ENCODE measurements around the gene DKK3. TPM values are rescaled to one million over a fixed set of nuclear protein-coding genes. Genes with fewer than 3 reads are reported as not detected.
A peak's percentile ranks its signal among the peaks of the same experiment; 100 is the strongest.

DKK3 gene
- total and polyA plus RNA-seq, 4 donors: 250 to 938 (median 392) TPM

GRCh38 chr11:11916981-11917399 lies 91.4 kb downstream of the DKK3 start:
- Histone ChIP-seq H3K4me1 (ENCODE audit: control insufficient read depth in 1 of 2, insufficient read depth in 2 of 2, low read length in 2 of 2) (no peaks in the 10 kb centered on the region), H3K36me3 (ENCODE audit: control insufficient read depth in 1 of 2, insufficient read depth in 2 of 2, low read length in 1 of 2) (no peaks in the 10 kb centered on the region), H3K4me3 (ENCODE audit: low read length in 2 of 2) (no peak overlapping the region), H3K9me3 (ENCODE audit: control insufficient read depth, low read length) (no peaks in the 10 kb centered on the region), H3K27me3 (ENCODE audit: control insufficient read depth in 1 of 2, insufficient read depth in 2 of 2, low read length in 1 of 2) (no peaks in the 10 kb centered on the region), H3K27ac (ENCODE audit: low read depth in 1 of 2, low read length in 2 of 2) (peak overlapping the region in 1 of 2 donors; percentile 67)
- DNase-seq (no peak), ATAC-seq (ENCODE audit: low FRiP score) (peak; percentile 36)
- intact Hi-C loops (cut with DNase I): loop anchor here in 1 of 2 donors (10.0 kb wide), 1 partner anchor 72 kb away; the partner anchor contains the start of gene USP47
- 65 to 66% methylated on average over 1 of the region's 1 CpG for WGBS, 2 donors

- H3K9me3 ChIP-seq (ENCODE audit: control insufficient read depth, low read length): no peaks in the 10 kb centered on the region
- 97 to 98% methylated on average over 2 of the region's 2 CpGs for WGBS, 2 donors
- ATAC-seq (ENCODE audit: low FRiP score) (no peak), DNase-seq (no peak)
- no peaks in the 10 kb centered on the region for H3K36me3 ChIP-seq (ENCODE audit: control insufficient read depth in 1 of 2, insufficient read depth in 2 of 2, low read length in 1 of 2)
- intact Hi-C loops (cut with DNase I): loop anchor here in 1 of 2 donors (10.0 kb wide), 1 partner anchor 71 kb away; the partner anchor contains the start of gene USP47
- H3K4me1 ChIP-seq (ENCODE audit: control insufficient read depth in 1 of 2, insufficient read depth in 2 of 2, low read length in 2 of 2): peaks cover 0 to under 1% of the 10 kb centered on the region in 2 donors
- no peak overlapping the region for H3K4me3 ChIP-seq (ENCODE audit: low read length in 2 of 2)
- no peak overlapping the region for H3K27ac ChIP-seq (ENCODE audit: low read depth in 1 of 2, low read length in 2 of 2)
- no peaks in the 10 kb centered on the region for H3K27me3 ChIP-seq (ENCODE audit: control insufficient read depth in 1 of 2, insufficient read depth in 2 of 2, low read length in 1 of 2)
Observed at GRCh38 chr11:11915625-11916024, 92.8 kb downstream of the DKK3 start.

DNA sequence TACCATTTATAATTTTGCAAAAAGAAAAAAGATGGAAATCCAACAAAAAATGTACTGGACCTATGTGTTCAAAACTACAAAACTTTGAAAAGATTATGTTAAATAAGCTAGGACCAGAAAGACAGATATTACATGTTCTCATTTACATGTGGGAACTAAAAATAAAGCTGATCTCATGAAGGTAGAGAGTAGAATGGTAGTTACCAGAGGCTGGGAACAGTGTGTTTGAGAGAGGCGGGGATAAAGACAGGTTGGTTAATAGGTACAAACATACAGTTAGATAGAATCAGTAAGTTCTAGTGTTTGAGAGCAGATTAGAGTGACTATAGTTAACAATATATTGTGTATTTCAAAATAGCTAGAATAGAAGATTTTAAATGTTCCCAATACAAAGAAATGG lies 95.0 kb downstream of the DKK3 start:
- intact Hi-C loops (cut with DNase I): loop anchor here in 1 of 2 donors (10.0 kb wide), 1 partner anchor 69 kb away; the partner anchor contains the start of gene USP47
- DNase-seq (no peak), ATAC-seq (ENCODE audit: low FRiP score) (no peak)
- Histone ChIP-seq H3K9me3 (ENCODE audit: control insufficient read depth, low read length) (no peaks in the 10 kb centered on the region), H3K27ac (ENCODE audit: low read depth in 1 of 2, low read length in 2 of 2) (no peak overlapping the region), H3K27me3 (ENCODE audit: control insufficient read depth in 1 of 2, insufficient read depth in 2 of 2, low read length in 1 of 2) (no peaks in the 10 kb centered on the region), H3K36me3 (ENCODE audit: control insufficient read depth in 1 of 2, insufficient read depth in 2 of 2, low read length in 1 of 2) (no peaks in the 10 kb centered on the region), H3K4me1 (ENCODE audit: control insufficient read depth in 1 of 2, insufficient read depth in 2 of 2, low read length in 2 of 2) (peaks cover 0 to 3% of the 10 kb centered on the region in 2 donors), H3K4me3 (ENCODE audit: low read length in 2 of 2) (no peak overlapping the region)
- 99 to 100% methylated on average over 1 of the region's 1 CpG for WGBS, 2 donors

Other genes starting within 250 kb of the DKK3 start
- 10 to 100 TPM; 58.7 to 74.9 TPM for gene USP47, start 166.7 kb downstream of the DKK3 start, total RNA-seq
- 10 to 100 TPM; 23.2 to 31.6 TPM for gene USP47, start 166.7 kb downstream of the DKK3 start, polyA plus RNA-seq
- gene MICAL2, start 102.0 kb upstream of the DKK3 start, total RNA-seq: 100 to 1,000 TPM; 315 to 605 TPM
- gene MICAL2, start 102.0 kb upstream of the DKK3 start, polyA plus RNA-seq: 100 to 1,000 TPM in 1 of 2 donors, 10 to 100 TPM in 1; 87.7 to 245 TPM

Measured in aorta (tissue), 5 donors.